ENCODE results near the gene C16orf87.

The C16orf87 gene

GRCh38 chr16:46862555-46863447 lies 31.8 kb upstream of the C16orf87 start:
- Histone ChIP-seq H3K4me3 (ENCODE audit: control insufficient read depth in 1 of 7, extremely low read depth in 1 of 7, insufficient read depth in 4 of 7, low read depth in 2 of 7, low read length in 6 of 7) (no peak overlapping the region), H3K27ac (ENCODE audit: insufficient read depth in 1 of 2, low read depth in 1 of 2, low read length in 2 of 2, poor library complexity in 1 of 2, severe bottlenecking in 2 of 2) (no peak overlapping the region), H3K4me1 (ENCODE audit: control extremely low read depth in 1 of 4, control insufficient read depth in 4 of 4, insufficient read depth in 4 of 4, low read length in 3 of 4) (peaks cover 0 to 6% (median 2%) of the 10 kb centered on the region in 4 experiments), H3K9me3 (ENCODE audit: control extremely low read depth in 1 of 5, control insufficient read depth in 4 of 5, insufficient read depth in 2 of 5, low read depth in 1 of 5, low read length in 4 of 5) (peaks cover 0 to 4% (median 0%) of the 10 kb centered on the region in 5 experiments), H3K27me3 (replicated peaks in 2 of 5; ENCODE audit: control insufficient read depth in 4 of 5, insufficient read depth in 5 of 5, low read length in 4 of 5) (no peaks in the 10 kb centered on the region), H3K36me3 (ENCODE audit: control insufficient read depth in 4 of 4, insufficient read depth in 4 of 4, low read length in 3 of 4) (no peaks in the 10 kb centered on the region)
- POLR2A ChIA-PET, result interaction anchor here (1.1 kb wide), 1 partner anchor 22 kb away, joined by 3 read pairs; no protein-coding TSS in a partner anchor
- CTCF ChIA-PET, result interaction anchor here (0.6 to 1.7 kb wide), 5 partner anchors 9 to 66 kb away, joined by 3 to 7 read pairs (median 3); no protein-coding TSS in a partner anchor
- 97% methylated on average over 10 of the region's 16 CpGs for WGBS (ENCODE audit: insufficient coverage)
- DNase-seq, result no peak

DNA sequence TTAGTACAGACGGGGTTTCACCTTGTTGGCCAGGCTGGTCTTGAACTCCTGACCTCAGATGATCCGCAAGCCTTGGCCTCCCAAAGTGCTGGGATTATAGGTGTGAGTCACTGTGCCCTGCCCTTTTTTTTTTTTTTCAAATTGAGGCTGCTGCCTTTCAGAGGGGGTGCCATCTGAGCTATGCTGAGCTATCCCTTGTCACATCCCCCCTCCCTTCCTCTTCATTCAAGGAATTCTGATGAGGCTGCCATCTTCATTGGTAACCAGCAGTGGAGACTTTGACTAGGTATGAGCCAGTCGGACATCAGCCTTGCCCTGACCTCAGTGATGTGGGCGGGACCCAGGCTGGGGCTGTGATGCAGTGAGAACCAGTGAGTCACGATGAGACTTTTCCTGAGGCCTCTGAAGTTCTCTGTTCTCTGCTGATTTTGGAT lies 28.8 kb upstream of the C16orf87 start:
- Histone ChIP-seq H3K9me3 (ENCODE audit: control extremely low read depth in 1 of 5, control insufficient read depth in 4 of 5, insufficient read depth in 2 of 5, low read depth in 1 of 5, low read length in 4 of 5) (peaks cover 0 to 4% (median 0%) of the 10 kb centered on the region in 5 experiments), H3K27me3 (replicated peaks in 2 of 5; ENCODE audit: control insufficient read depth in 4 of 5, insufficient read depth in 5 of 5, low read length in 4 of 5) (no peaks in the 10 kb centered on the region), H3K4me1 (ENCODE audit: control extremely low read depth in 1 of 4, control insufficient read depth in 4 of 4, insufficient read depth in 4 of 4, low read length in 3 of 4) (peaks cover 0 to 12% (median 2%) of the 10 kb centered on the region in 4 experiments), H3K36me3 (ENCODE audit: control insufficient read depth in 4 of 4, insufficient read depth in 4 of 4, low read length in 3 of 4) (no peaks in the 10 kb centered on the region), H3K4me3 (ENCODE audit: control insufficient read depth in 1 of 7, extremely low read depth in 1 of 7, insufficient read depth in 4 of 7, low read depth in 2 of 7, low read length in 6 of 7) (no peak overlapping the region), H3K27ac (ENCODE audit: insufficient read depth in 1 of 2, low read depth in 1 of 2, low read length in 2 of 2, poor library complexity in 1 of 2, severe bottlenecking in 2 of 2) (no peak overlapping the region)
- 100% methylated on average over 4 of the region's 5 CpGs for WGBS (ENCODE audit: insufficient coverage)
- CTCF ChIA-PET, result interaction anchor here (0.7 to 2.2 kb wide), 4 partner anchors 21 to 71 kb away, joined by 3 to 8 read pairs (median 3); no protein-coding TSS in a partner anchor
- no peak for DNase-seq
- POLR2A ChIA-PET, result interaction anchor here (0.6 kb wide), 2 partner anchors 60 to 67 kb away, joined by 3 read pairs; no protein-coding TSS in a partner anchor

GRCh38 chr16:46858151-46858550 lies 27.2 kb upstream of the C16orf87 start:
- Histone ChIP-seq H3K4me3 (ENCODE audit: control insufficient read depth in 1 of 7, extremely low read depth in 1 of 7, insufficient read depth in 4 of 7, low read depth in 2 of 7, low read length in 6 of 7) (no peak overlapping the region), H3K4me1 (ENCODE audit: control extremely low read depth in 1 of 4, control insufficient read depth in 4 of 4, insufficient read depth in 4 of 4, low read length in 3 of 4) (peaks cover 0 to 8% (median 0%) of the 10 kb centered on the region in 4 experiments), H3K27me3 (replicated peaks in 2 of 5; ENCODE audit: control insufficient read depth in 4 of 5, insufficient read depth in 5 of 5, low read length in 4 of 5) (no peaks in the 10 kb centered on the region), H3K36me3 (ENCODE audit: control insufficient read depth in 4 of 4, insufficient read depth in 4 of 4, low read length in 3 of 4) (no peaks in the 10 kb centered on the region), H3K27ac (ENCODE audit: insufficient read depth in 1 of 2, low read depth in 1 of 2, low read length in 2 of 2, poor library complexity in 1 of 2, severe bottlenecking in 2 of 2) (no peak overlapping the region), H3K9me3 (ENCODE audit: control extremely low read depth in 1 of 5, control insufficient read depth in 4 of 5, insufficient read depth in 2 of 5, low read depth in 1 of 5, low read length in 4 of 5) (peaks cover 0 to 4% (median 0%) of the 10 kb centered on the region in 5 experiments)
- POLR2A ChIA-PET, result no interaction called here
- WGBS (ENCODE audit: insufficient coverage), result 100% methylated on average over 6 of the region's 6 CpGs
- no peak for DNase-seq
- CTCF ChIA-PET, result interaction anchor here (0.9 to 2.5 kb wide), 5 partner anchors 24 to 51 kb away, joined by 3 to 11 read pairs (median 4); partner anchors contain the start of gene GPT2

- WGBS (ENCODE audit: insufficient coverage), result 86% methylated on average over 6 of the region's 6 CpGs
- Histone ChIP-seq H3K27me3 (replicated peaks in 2 of 5; ENCODE audit: control insufficient read depth in 4 of 5, insufficient read depth in 5 of 5, low read length in 4 of 5) (no peaks in the 10 kb centered on the region), H3K27ac (ENCODE audit: insufficient read depth in 1 of 2, low read depth in 1 of 2, low read length in 2 of 2, poor library complexity in 1 of 2, severe bottlenecking in 2 of 2) (no peak overlapping the region), H3K36me3 (ENCODE audit: control insufficient read depth in 4 of 4, insufficient read depth in 4 of 4, low read length in 3 of 4) (no peaks in the 10 kb centered on the region), H3K9me3 (ENCODE audit: control extremely low read depth in 1 of 5, control insufficient read depth in 4 of 5, insufficient read depth in 2 of 5, low read depth in 1 of 5, low read length in 4 of 5) (no peaks in the 10 kb centered on the region), H3K4me3 (ENCODE audit: control insufficient read depth in 1 of 7, extremely low read depth in 1 of 7, insufficient read depth in 4 of 7, low read depth in 2 of 7, low read length in 6 of 7) (no peak overlapping the region), H3K4me1 (ENCODE audit: control extremely low read depth in 1 of 4, control insufficient read depth in 4 of 4, insufficient read depth in 4 of 4, low read length in 3 of 4) (peaks cover 0 to 8% (median 0%) of the 10 kb centered on the region in 4 experiments)
- ChIA-PET CTCF (interaction anchor here (0.9 to 2.5 kb wide), 5 partner anchors 25 to 52 kb away, joined by 3 to 11 read pairs (median 4); partner anchors contain the start of gene GPT2), POLR2A (no interaction called here)
- DNase-seq, result peak; percentile 14 to 54 (median 49)
Observed at GRCh38 chr16:46857368-46857945, 26.5 kb upstream of the C16orf87 start.

- Histone ChIP-seq H3K9me3 (ENCODE audit: control extremely low read depth in 1 of 5, control insufficient read depth in 4 of 5, insufficient read depth in 2 of 5, low read depth in 1 of 5, low read length in 4 of 5) (no peaks in the 10 kb centered on the region), H3K27ac (ENCODE audit: insufficient read depth in 1 of 2, low read depth in 1 of 2, low read length in 2 of 2, poor library complexity in 1 of 2, severe bottlenecking in 2 of 2) (no peak overlapping the region), H3K27me3 (replicated peaks in 2 of 5; ENCODE audit: control insufficient read depth in 4 of 5, insufficient read depth in 5 of 5, low read length in 4 of 5) (no peaks in the 10 kb centered on the region), H3K4me1 (ENCODE audit: control extremely low read depth in 1 of 4, control insufficient read depth in 4 of 4, insufficient read depth in 4 of 4, low read length in 3 of 4) (peaks cover 0 to 8% (median 0%) of the 10 kb centered on the region in 4 experiments), H3K36me3 (ENCODE audit: control insufficient read depth in 4 of 4, insufficient read depth in 4 of 4, low read length in 3 of 4) (no peaks in the 10 kb centered on the region), H3K4me3 (ENCODE audit: control insufficient read depth in 1 of 7, extremely low read depth in 1 of 7, insufficient read depth in 4 of 7, low read depth in 2 of 7, low read length in 6 of 7) (no peak overlapping the region)
- 100% methylated on average over 3 of the region's 4 CpGs for WGBS (ENCODE audit: insufficient coverage)
- DNase-seq, result no peak
- ChIA-PET CTCF (interaction anchor here (2.3 to 5.3 kb wide), 3 partner anchors 10 to 54 kb away, joined by 12 to 148 read pairs (median 17); no protein-coding TSS in a partner anchor), POLR2A (no interaction called here)
Observed at GRCh38 chr16:46855389-46855788, 24.4 kb upstream of the C16orf87 start.

- ChIA-PET POLR2A (no interaction called here), CTCF (interaction anchor here (1.0 to 5.3 kb wide), 13 partner anchors 9 to 97 kb away, joined by 3 to 148 read pairs (median 9); partner anchors contain the start of gene GPT2)
- Histone ChIP-seq H3K27me3 (replicated peaks in 2 of 5; ENCODE audit: control insufficient read depth in 4 of 5, insufficient read depth in 5 of 5, low read length in 4 of 5) (no peaks in the 10 kb centered on the region), H3K27ac (ENCODE audit: insufficient read depth in 1 of 2, low read depth in 1 of 2, low read length in 2 of 2, poor library complexity in 1 of 2, severe bottlenecking in 2 of 2) (no peak overlapping the region), H3K36me3 (ENCODE audit: control insufficient read depth in 4 of 4, insufficient read depth in 4 of 4, low read length in 3 of 4) (no peaks in the 10 kb centered on the region), H3K9me3 (ENCODE audit: control extremely low read depth in 1 of 5, control insufficient read depth in 4 of 5, insufficient read depth in 2 of 5, low read depth in 1 of 5, low read length in 4 of 5) (no peaks in the 10 kb centered on the region), H3K4me3 (ENCODE audit: control insufficient read depth in 1 of 7, extremely low read depth in 1 of 7, insufficient read depth in 4 of 7, low read depth in 2 of 7, low read length in 6 of 7) (no peak overlapping the region), H3K4me1 (ENCODE audit: control extremely low read depth in 1 of 4, control insufficient read depth in 4 of 4, insufficient read depth in 4 of 4, low read length in 3 of 4) (peaks cover 0 to 8% (median 0%) of the 10 kb centered on the region in 4 experiments)
- DNase-seq, result no peak
- WGBS (ENCODE audit: insufficient coverage), result 100% methylated on average over 1 of the region's 2 CpGs
Observed at GRCh38 chr16:46854846-46855245, 23.9 kb upstream of the C16orf87 start.
